WTC11 (cell line): ENCODE measurements around the gene PGLYRP2.

Source experiments
- CTCF ChIP-seq: fragments of 200-600 bp; IDR thresholded peaks from 2 replicates; pipeline ENCODE4 v1.8.0; 2022; ENCODE audit warnings: antibody characterized with exemption
- ELF4 ChIP-seq: sonication (generic); formaldehyde crosslinking; IDR thresholded peaks from 2 replicates; pipeline ENCODE4 v1.8.1; 2022; ENCODE audit warnings: low read depth, mild to moderate bottlenecking, moderate library complexity, missing genetic modification reagents
- FOXJ3 ChIP-seq: sonication (generic); formaldehyde crosslinking; IDR thresholded peaks from 2 replicates; pipeline ENCODE4 v1.9.0; 2021; ENCODE audit warnings: missing genetic modification reagents, mild to moderate bottlenecking, borderline replicate concordance
- JUN ChIP-seq: sonication (generic); formaldehyde crosslinking; IDR thresholded peaks from 2 replicates; pipeline ENCODE4 v1.8.0; 2023; ENCODE audit warnings: mild to moderate bottlenecking, missing genetic modification reagents
- MAX ChIP-seq: sonication (generic); formaldehyde crosslinking; IDR thresholded peaks from 2 replicates; pipeline ENCODE4 v1.8.0; 2022; ENCODE audit warnings: mild to moderate bottlenecking, missing genetic modification reagents
- SMAD3 ChIP-seq: sonication (generic); formaldehyde crosslinking; IDR thresholded peaks from 2 replicates; pipeline ENCODE4 v1.8.0; 2022; ENCODE audit warnings: missing genetic modification reagents, mild to moderate bottlenecking, borderline replicate concordance

- no peak for TF ChIP-seq CTCF
- TF ChIP-seq JUN: no peak
- no peak for TF ChIP-seq ELF4 (CRISPR knock-in tag)
- TF ChIP-seq MAX (CRISPR knock-in tag): no peak
- no peak for TF ChIP-seq FOXJ3 (CRISPR knock-in tag)
- no peak for TF ChIP-seq SMAD3
Measured at GRCh38 chr19:15425321-15425950, 53.9 kb downstream of the PGLYRP2 start.
